Fibroblast of lung (primary cell): ENCODE measurements around the gene HIPK2. TPM values are rescaled to one million over a fixed set of nuclear protein-coding genes. Genes with fewer than 3 reads are reported as not detected.

Source experiments
- DNase-seq, 2 donors: peaks; one replicate each; pipeline versions ENCODE4 v3.0.0 to v3.0.0-alpha.2; 2010; ENCODE audit warnings: low read depth in 2 of 2
- H2AFZ ChIP-seq: 2 replicates; pipeline ENCODE4 v1.5.1; 2012; ENCODE audit warnings: low read length, control low read depth, inconsistent platforms
- H3K27ac ChIP-seq: 2 replicates; pipeline ENCODE4 v1.5.1; 2011; ENCODE audit warnings: low read length, control low read depth; ENCODE audit not compliant: insufficient read depth
- H3K27me3 ChIP-seq: 2 replicates; pipeline ENCODE4 v1.5.1; 2011; ENCODE audit warnings: mild to moderate bottlenecking, low read length; ENCODE audit not compliant: control insufficient read depth, insufficient read depth
- H3K36me3 ChIP-seq: 2 replicates; pipeline ENCODE4 v1.5.1; 2011; ENCODE audit warnings: low read length; ENCODE audit not compliant: control insufficient read depth, insufficient read depth
- H3K4me1 ChIP-seq: 2 replicates; pipeline ENCODE4 v1.5.1; 2011; ENCODE audit warnings: low read length; ENCODE audit not compliant: control insufficient read depth, insufficient read depth; ENCODE audit errors: extremely low read depth
- H3K4me2 ChIP-seq: 2 replicates; pipeline ENCODE4 v1.5.1; 2011; ENCODE audit warnings: low read length, control low read depth; ENCODE audit not compliant: insufficient read depth; ENCODE audit errors: extremely low read depth
- H3K4me3 ChIP-seq, 4 experiments: fragments of 200-600 bp in 1 of 4; sonication (generic) in 1 of 4; replicated peaks in 1 of 4; 2 replicates each; pipeline ENCODE4 v1.5.1; 2011 to 2016; ENCODE audit warnings: low read length in 4 of 4, low read depth in 3 of 4, mild to moderate bottlenecking in 3 of 4, control low read depth in 2 of 4, inconsistent platforms in 1 of 4, mixed read lengths in 1 of 4; ENCODE audit not compliant: insufficient read depth in 1 of 4; ENCODE audit errors: control extremely low read depth in 1 of 4
- H3K79me2 ChIP-seq: 2 replicates; pipeline ENCODE4 v1.5.1; 2012; ENCODE audit warnings: mild to moderate bottlenecking, low read length, inconsistent platforms; ENCODE audit not compliant: control insufficient read depth, insufficient read depth
- H3K9ac ChIP-seq: 2 replicates; pipeline ENCODE4 v1.5.1; 2011; ENCODE audit warnings: mild to moderate bottlenecking, low read length, control low read depth; ENCODE audit not compliant: insufficient read depth
- H3K9me3 ChIP-seq: 2 replicates; pipeline ENCODE4 v1.5.1; 2012; ENCODE audit warnings: low read depth, low read length; ENCODE audit not compliant: control insufficient read depth, insufficient read depth
- H4K20me1 ChIP-seq: 2 replicates; pipeline ENCODE4 v1.5.1; 2011; ENCODE audit warnings: low read length; ENCODE audit not compliant: control insufficient read depth, insufficient read depth; ENCODE audit errors: extremely low read depth
- EZH2 ChIP-seq: IDR thresholded peaks from 2 replicates; pipeline ENCODE4 v1.5.1; 2012; ENCODE audit warnings: low read length, control low read depth, mild to moderate bottlenecking; ENCODE audit errors: missing control alignments
- polyA plus RNA-seq, 2 donors: library from polyadenylated mRNA; depleted of rRNA in 1 of 2; stranded (reverse) in 1 of 2; unstranded in 1 of 2; fragments of >200 nt; gene quantifications; 2 replicates each; pipeline ENCODE4 v1.2.1, GENCODE V29; 2011 to 2012; ENCODE audit warnings: missing spikeins in 1 of 2
- total RNA-seq: library from RNA; depleted of rRNA; stranded (reverse); fragments of >200 nt; gene quantifications from 2 replicates; pipeline ENCODE4 v1.2.1, GENCODE V29; 2014
- TF ChIP-seq, protein P1 (sequence below), 2 donors: IDR thresholded peaks in 1 of 2; conservative IDR thresholded peaks in 1 of 2; 1 replicate in 1 of 2; 2 replicates in 1 of 2; pipeline ENCODE4 v1.5.1; 2011 to 2012; ENCODE audit warnings: low read length in 2 of 2, control low read depth in 1 of 2, inconsistent platforms in 1 of 2, low read depth in 1 of 2, mild to moderate bottlenecking in 1 of 2

HIPK2 gene
- total and polyA plus RNA-seq, 2 donors (not counting 1 experiment from before 2014, with no cell fraction given) = 10.1 to 11.1 TPM

DNA sequence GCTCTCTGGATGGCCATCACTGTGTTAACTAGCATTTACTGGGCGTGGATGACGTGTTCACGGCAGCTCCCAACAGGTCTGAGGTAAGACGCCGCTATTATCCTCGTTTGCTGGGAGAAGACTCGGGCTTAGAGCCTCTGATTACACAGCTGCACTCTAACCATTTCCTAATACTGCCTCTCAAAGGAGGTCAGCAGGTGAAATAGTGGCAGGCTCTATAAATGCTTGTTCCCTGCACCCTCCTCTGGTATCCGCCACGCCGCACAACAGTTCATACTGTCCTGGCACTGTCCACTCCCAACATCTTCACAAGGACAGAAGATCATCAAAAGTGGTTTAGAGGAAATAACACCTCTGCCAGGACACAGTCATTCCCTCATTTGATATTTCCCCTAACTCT is 28.3 kb downstream of the HIPK2 start:
- H3K79me2 ChIP-seq = peaks cover 82% of the 10 kb centered on the region
- no peaks in the 10 kb centered on the region for H3K27me3 ChIP-seq
- H3K9me3 ChIP-seq = no peaks in the 10 kb centered on the region
- no peak overlapping the region for H3K27ac ChIP-seq
- no peak for DNase-seq
- no peak overlapping the region for H3K4me3 ChIP-seq
- H3K4me2 ChIP-seq = no peak overlapping the region
- H3K36me3 ChIP-seq = peaks cover under 1% of the 10 kb centered on the region
- TF ChIP-seq EZH2 = no peak
- TF ChIP-seq, protein P1, sequence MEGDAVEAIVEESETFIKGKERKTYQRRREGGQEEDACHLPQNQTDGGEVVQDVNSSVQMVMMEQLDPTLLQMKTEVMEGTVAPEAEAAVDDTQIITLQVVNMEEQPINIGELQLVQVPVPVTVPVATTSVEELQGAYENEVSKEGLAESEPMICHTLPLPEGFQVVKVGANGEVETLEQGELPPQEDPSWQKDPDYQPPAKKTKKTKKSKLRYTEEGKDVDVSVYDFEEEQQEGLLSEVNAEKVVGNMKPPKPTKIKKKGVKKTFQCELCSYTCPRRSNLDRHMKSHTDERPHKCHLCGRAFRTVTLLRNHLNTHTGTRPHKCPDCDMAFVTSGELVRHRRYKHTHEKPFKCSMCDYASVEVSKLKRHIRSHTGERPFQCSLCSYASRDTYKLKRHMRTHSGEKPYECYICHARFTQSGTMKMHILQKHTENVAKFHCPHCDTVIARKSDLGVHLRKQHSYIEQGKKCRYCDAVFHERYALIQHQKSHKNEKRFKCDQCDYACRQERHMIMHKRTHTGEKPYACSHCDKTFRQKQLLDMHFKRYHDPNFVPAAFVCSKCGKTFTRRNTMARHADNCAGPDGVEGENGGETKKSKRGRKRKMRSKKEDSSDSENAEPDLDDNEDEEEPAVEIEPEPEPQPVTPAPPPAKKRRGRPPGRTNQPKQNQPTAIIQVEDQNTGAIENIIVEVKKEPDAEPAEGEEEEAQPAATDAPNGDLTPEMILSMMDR (conservative IDR thresholded peaks at IDR 0.05 in 1 of 2, IDR thresholded peaks at IDR 0.05 in 1 of 2; ENCODE audit: low read depth in 1 of 2, low read length in 2 of 2) = no peak
- no peaks in the 10 kb centered on the region for H4K20me1 ChIP-seq
- H3K9ac ChIP-seq = no peak overlapping the region
- H2AFZ ChIP-seq = no peak overlapping the region
- peaks cover 10% of the 10 kb centered on the region for H3K4me1 ChIP-seq

DNA sequence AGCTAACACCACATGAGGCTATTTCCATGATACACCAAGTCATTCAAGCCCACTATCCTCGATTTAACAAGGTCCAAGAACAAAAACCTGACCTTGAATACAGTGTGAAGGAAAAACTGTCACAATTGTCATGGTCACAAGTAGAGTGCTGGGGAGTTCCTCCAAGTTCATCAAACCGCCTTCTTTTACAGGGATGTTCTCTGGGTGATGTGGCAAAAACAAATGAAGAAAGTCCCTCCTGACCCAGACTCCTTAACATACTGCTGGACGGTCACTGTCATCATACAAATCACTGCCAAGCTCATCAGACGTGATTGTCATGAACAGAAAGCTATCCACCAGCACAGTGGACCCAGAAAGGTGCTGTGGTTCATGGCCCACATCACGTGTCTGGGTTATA is 28.9 kb downstream of the HIPK2 start:
- Histone ChIP-seq H3K9me3 (no peaks in the 10 kb centered on the region), H3K4me3 (no peak overlapping the region), H3K9ac (no peak overlapping the region), H3K27ac (no peak overlapping the region), H3K36me3 (no peaks in the 10 kb centered on the region), H3K4me1 (peaks cover 10% of the 10 kb centered on the region), H2AFZ (no peak overlapping the region), H3K4me2 (no peak overlapping the region), H4K20me1 (no peaks in the 10 kb centered on the region), H3K79me2 (peaks cover 83% of the 10 kb centered on the region), H3K27me3 (no peaks in the 10 kb centered on the region)
- no peak for TF ChIP-seq EZH2
- TF ChIP-seq, protein P1 (conservative IDR thresholded peaks at IDR 0.05 in 1 of 2, IDR thresholded peaks at IDR 0.05 in 1 of 2; ENCODE audit: low read depth in 1 of 2, low read length in 2 of 2) = no peak
- DNase-seq = no peak

- Histone ChIP-seq H3K9ac (no peak overlapping the region), H4K20me1 (peaks cover 1% of the 10 kb centered on the region), H3K4me3 (no peak overlapping the region), H3K4me1 (peaks cover 6% of the 10 kb centered on the region), H2AFZ (no peak overlapping the region), H3K9me3 (no peaks in the 10 kb centered on the region), H3K4me2 (no peak overlapping the region), H3K79me2 (peaks cover 82% of the 10 kb centered on the region), H3K27me3 (no peaks in the 10 kb centered on the region), H3K27ac (no peak overlapping the region), H3K36me3 (no peaks in the 10 kb centered on the region)
- no peak for DNase-seq
- no peak for TF ChIP-seq EZH2
- TF ChIP-seq, protein P1 (conservative IDR thresholded peaks at IDR 0.05 in 1 of 2, IDR thresholded peaks at IDR 0.05 in 1 of 2; ENCODE audit: low read depth in 1 of 2, low read length in 2 of 2) = no peak
Measured at GRCh38 chr7:139748373-139748765, 29.4 kb downstream of the HIPK2 start.
